ENCODE results near the gene ARHGAP26. TPM values are rescaled to one million over a fixed set of nuclear protein-coding genes. Genes with fewer than 3 reads are reported as not detected.
A peak's percentile ranks its signal among the peaks of the same experiment; 100 is the strongest.

Gene ARHGAP26
- total and polyA plus RNA-seq, 4 donors, result 5.4 to 52.3 (median 30.4) TPM

DNA sequence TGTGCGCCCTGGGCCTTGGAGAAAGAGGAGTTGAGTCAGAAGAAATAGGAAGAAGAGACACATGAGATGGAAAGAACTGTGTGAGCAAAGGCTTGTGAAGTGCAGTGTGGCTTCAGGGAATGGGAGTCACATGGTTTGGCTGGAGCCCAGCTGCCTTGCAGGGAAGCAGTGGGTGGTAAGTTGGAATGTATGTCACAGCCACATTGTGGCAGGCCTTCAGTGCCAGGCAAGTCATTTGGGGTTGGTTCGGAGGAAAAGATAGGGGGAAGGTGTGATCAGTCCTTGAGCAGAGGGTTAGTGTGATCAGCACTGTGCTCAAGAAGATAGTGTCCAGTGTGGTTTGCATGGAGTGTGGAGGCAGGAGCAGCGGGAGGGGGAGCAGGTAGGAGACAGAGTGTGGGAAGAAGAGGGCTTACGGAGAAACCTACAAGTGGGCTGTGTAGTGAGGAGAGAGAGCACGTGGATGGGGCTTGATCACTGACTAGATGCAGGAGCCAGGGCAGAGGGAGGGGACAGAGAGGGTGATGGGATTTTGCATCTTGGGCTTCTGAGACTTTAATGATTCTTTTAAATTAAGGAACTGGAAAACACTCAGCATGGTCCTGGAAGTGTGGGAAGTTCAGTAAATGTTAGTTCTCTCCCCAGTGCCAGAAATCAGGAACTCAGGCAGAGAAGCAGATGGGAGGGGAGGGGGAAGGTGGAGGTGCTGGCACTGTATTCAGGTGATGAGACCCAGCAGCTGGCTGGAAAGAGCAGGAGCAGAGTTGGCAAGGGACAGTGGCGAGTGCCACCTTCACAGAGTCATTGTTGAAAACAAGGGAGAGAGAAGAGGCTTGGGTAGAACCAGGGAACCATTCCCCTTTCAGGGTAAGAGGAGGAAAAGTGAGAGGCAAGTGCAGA, 46.6 kb downstream of the ARHGAP26 start:
- H3K4me3 ChIP-seq, result no peak overlapping the region
- no peaks in the 10 kb centered on the region for H3K27me3 ChIP-seq (ENCODE audit: control insufficient read depth in 3 of 3, insufficient read depth in 3 of 3, low read length in 2 of 3)
- H3K27ac ChIP-seq (ENCODE audit: low read depth in 1 of 2, low read length in 1 of 2), result peak overlapping the region in 1 of 2 donors; percentile 34
- DNase-seq (peak; percentile 55 to 76 (median 62)), ATAC-seq (ENCODE audit: insufficient read depth, low FRiP score) (no peak)
- H3K9ac ChIP-seq (ENCODE audit: insufficient read depth in 1 of 2, low read length in 2 of 2), result no peak overlapping the region
- H3K4me1 ChIP-seq (ENCODE audit: control insufficient read depth in 5 of 5, insufficient read depth in 5 of 5, low read length in 5 of 5), result peaks cover 5 to 45% (median 8%) of the 10 kb centered on the region in 5 donors
- 85 to 90% methylated on average over 6 of the region's 6 CpGs for WGBS, 2 donors
- TF ChIP-seq, protein P1, sequence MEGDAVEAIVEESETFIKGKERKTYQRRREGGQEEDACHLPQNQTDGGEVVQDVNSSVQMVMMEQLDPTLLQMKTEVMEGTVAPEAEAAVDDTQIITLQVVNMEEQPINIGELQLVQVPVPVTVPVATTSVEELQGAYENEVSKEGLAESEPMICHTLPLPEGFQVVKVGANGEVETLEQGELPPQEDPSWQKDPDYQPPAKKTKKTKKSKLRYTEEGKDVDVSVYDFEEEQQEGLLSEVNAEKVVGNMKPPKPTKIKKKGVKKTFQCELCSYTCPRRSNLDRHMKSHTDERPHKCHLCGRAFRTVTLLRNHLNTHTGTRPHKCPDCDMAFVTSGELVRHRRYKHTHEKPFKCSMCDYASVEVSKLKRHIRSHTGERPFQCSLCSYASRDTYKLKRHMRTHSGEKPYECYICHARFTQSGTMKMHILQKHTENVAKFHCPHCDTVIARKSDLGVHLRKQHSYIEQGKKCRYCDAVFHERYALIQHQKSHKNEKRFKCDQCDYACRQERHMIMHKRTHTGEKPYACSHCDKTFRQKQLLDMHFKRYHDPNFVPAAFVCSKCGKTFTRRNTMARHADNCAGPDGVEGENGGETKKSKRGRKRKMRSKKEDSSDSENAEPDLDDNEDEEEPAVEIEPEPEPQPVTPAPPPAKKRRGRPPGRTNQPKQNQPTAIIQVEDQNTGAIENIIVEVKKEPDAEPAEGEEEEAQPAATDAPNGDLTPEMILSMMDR (IDR thresholded peaks at IDR 0.05; ENCODE audit: control extremely low read depth, extremely low read depth), result no peak
- no peaks in the 10 kb centered on the region for H3K36me3 ChIP-seq (ENCODE audit: control insufficient read depth in 4 of 4, insufficient read depth in 4 of 4, low read length in 4 of 4)
- H3K9me3 ChIP-seq (ENCODE audit: control insufficient read depth in 4 of 4, insufficient read depth in 3 of 4, low read length in 3 of 4), result no peaks in the 10 kb centered on the region

DNA sequence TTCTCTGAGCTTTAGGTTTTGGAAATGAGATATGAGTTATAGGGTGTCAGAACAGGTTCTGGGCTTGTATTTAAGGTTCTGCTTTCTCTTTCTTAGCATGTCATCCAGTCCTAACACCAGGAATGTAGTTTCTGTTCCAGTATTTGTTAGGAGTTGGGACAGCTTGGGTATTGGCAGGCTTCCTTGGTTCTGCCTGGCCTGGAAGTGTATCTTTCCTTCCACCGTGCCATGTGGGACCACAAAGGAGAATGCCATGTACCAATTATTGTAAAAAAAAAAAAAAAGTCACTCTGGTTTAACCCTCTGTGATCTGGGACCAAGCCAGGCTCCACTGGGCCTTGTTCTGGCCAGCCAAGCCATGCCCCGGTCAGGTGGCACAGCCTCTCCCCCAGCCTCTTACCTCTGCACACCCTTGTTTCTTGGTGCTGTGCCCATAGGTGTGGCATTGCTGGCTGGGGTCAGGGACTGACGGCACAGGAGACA, 47.8 kb downstream of the ARHGAP26 start:
- DNase-seq (no peak), ATAC-seq (ENCODE audit: insufficient read depth, low FRiP score) (no peak)
- TF ChIP-seq, protein P1 (IDR thresholded peaks at IDR 0.05; ENCODE audit: control extremely low read depth, extremely low read depth), result no peak
- Histone ChIP-seq H3K36me3 (ENCODE audit: control insufficient read depth in 4 of 4, insufficient read depth in 4 of 4, low read length in 4 of 4) (no peaks in the 10 kb centered on the region), H3K4me3 (no peak overlapping the region), H3K27me3 (ENCODE audit: control insufficient read depth in 3 of 3, insufficient read depth in 3 of 3, low read length in 2 of 3) (no peaks in the 10 kb centered on the region), H3K27ac (ENCODE audit: low read depth in 1 of 2, low read length in 1 of 2) (peak overlapping the region; percentile 6 to 34), H3K9me3 (ENCODE audit: control insufficient read depth in 4 of 4, insufficient read depth in 3 of 4, low read length in 3 of 4) (no peaks in the 10 kb centered on the region), H3K9ac (ENCODE audit: insufficient read depth in 1 of 2, low read length in 2 of 2) (no peak overlapping the region), H3K4me1 (ENCODE audit: control insufficient read depth in 5 of 5, insufficient read depth in 5 of 5, low read length in 5 of 5) (peaks cover 5 to 44% (median 8%) of the 10 kb centered on the region in 5 donors)
- 58 to 67% methylated on average over 3 of the region's 3 CpGs for WGBS, 2 donors

DNA sequence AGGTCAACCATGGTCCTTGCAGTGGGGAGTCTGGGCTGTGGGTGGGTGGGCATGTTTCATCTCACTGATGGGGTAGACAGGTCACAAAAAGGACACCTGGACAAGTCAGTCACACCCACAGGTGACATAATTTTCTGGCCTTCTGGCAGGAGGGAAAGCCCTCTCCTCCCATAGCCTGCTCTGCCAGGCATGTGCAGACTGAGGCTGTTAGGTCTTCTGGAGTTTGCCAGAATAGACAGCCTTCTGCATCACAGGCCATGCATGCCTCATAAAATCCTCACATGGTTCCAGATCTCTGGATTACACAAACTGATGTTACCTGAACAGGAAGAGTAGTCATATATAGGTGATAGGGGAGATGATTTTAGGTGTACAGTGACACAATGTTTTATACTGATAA, 49.1 kb downstream of the ARHGAP26 start:
- TF ChIP-seq, protein P1 (IDR thresholded peaks at IDR 0.05; ENCODE audit: control extremely low read depth, extremely low read depth), result no peak
- Histone ChIP-seq H3K27ac (ENCODE audit: low read depth in 1 of 2, low read length in 1 of 2) (peak overlapping the region in 1 of 2 donors; percentile 22), H3K4me1 (ENCODE audit: control insufficient read depth in 5 of 5, insufficient read depth in 5 of 5, low read length in 5 of 5) (peaks cover 5 to 40% (median 8%) of the 10 kb centered on the region in 5 donors), H3K9me3 (ENCODE audit: control insufficient read depth in 4 of 4, insufficient read depth in 3 of 4, low read length in 3 of 4) (no peaks in the 10 kb centered on the region), H3K36me3 (ENCODE audit: control insufficient read depth in 4 of 4, insufficient read depth in 4 of 4, low read length in 4 of 4) (no peaks in the 10 kb centered on the region), H3K27me3 (ENCODE audit: control insufficient read depth in 3 of 3, insufficient read depth in 3 of 3, low read length in 2 of 3) (no peaks in the 10 kb centered on the region), H3K9ac (ENCODE audit: insufficient read depth in 1 of 2, low read length in 2 of 2) (no peak overlapping the region), H3K4me3 (no peak overlapping the region)
- ATAC-seq (ENCODE audit: insufficient read depth, low FRiP score) (no peak), DNase-seq (no peak)

All from lung (tissue), 12 donors.